Bronchial epithelial cell (primary cell): ENCODE data around the gene SLIT3. TPM values are rescaled to one million over a fixed set of nuclear protein-coding genes. Genes with fewer than 3 reads are reported as not detected.

Source experiments
- DNase-seq: peaks from one replicate; pipeline ENCODE4 v3.0.0-alpha.2; 2010; ENCODE audit warnings: low read depth
- FAIRE-seq: peaks from 2 replicates; lab custom pipeline; 2011; peaks lifted over from hg19 to GRCh38; lab: Jason Lieb, UNC
- H3K27me3 ChIP-seq: 2 replicates; pipeline ENCODE4 v1.5.1; 2011; ENCODE audit warnings: low read length; ENCODE audit not compliant: control insufficient read depth, insufficient read depth
- H3K36me3 ChIP-seq: 2 replicates; pipeline ENCODE4 v1.5.1; 2011; ENCODE audit warnings: low read length; ENCODE audit not compliant: control insufficient read depth, insufficient read depth
- H3K4me3 ChIP-seq: 2 replicates; pipeline ENCODE4 v1.5.1; 2011; ENCODE audit warnings: mild to moderate bottlenecking, low read depth, low read length, control low read depth
- CTCF ChIP-seq: IDR thresholded peaks from 2 replicates; pipeline ENCODE4 v1.5.1; 2011; ENCODE audit warnings: mild to moderate bottlenecking, moderate library complexity, low read length, control low read depth, inconsistent platforms; ENCODE audit not compliant: insufficient read depth, severe bottlenecking
- total RNA-seq: library from RNA; depleted of rRNA; stranded (reverse); fragments of >200 nt; gene quantifications from 2 replicates; pipeline ENCODE4 v1.2.1, GENCODE V29; 2014

Gene SLIT3
- total RNA-seq, 1 donor from 2014 or later = 0.79 TPM

- Histone ChIP-seq H3K27me3 (peaks cover 12% of the 10 kb centered on the region), H3K4me3 (no peak overlapping the region), H3K36me3 (no peaks in the 10 kb centered on the region)
- DNase-seq = no peak
- no peak for FAIRE-seq
- TF ChIP-seq CTCF = no peak
These were observed 450.3 kb downstream of the SLIT3 start for GRCh38 chr5:168850683-168851082.

GRCh38 chr5:168848569-168848968 lies 452.4 kb downstream of the SLIT3 start:
- no peaks in the 10 kb centered on the region for H3K36me3 ChIP-seq
- FAIRE-seq (no peak), DNase-seq (no peak)
- TF ChIP-seq CTCF = no peak
- H3K4me3 ChIP-seq = no peak overlapping the region
- H3K27me3 ChIP-seq = peaks cover 15% of the 10 kb centered on the region

GRCh38 chr5:168847511-168848073 lies 453.3 kb downstream of the SLIT3 start:
- Histone ChIP-seq H3K4me3 (no peak overlapping the region), H3K27me3 (peaks cover 19% of the 10 kb centered on the region), H3K36me3 (no peaks in the 10 kb centered on the region)
- FAIRE-seq (no peak), DNase-seq (no peak)
- no peak for TF ChIP-seq CTCF

- Histone ChIP-seq H3K4me3 (no peak overlapping the region), H3K27me3 (peaks cover 19% of the 10 kb centered on the region), H3K36me3 (no peaks in the 10 kb centered on the region)
- TF ChIP-seq CTCF = no peak
- no peak for DNase-seq
- FAIRE-seq = no peak
These were observed 456.0 kb downstream of the SLIT3 start for GRCh38 chr5:168844922-168845296.

GRCh38 chr5:168844016-168844921 lies 456.7 kb downstream of the SLIT3 start:
- FAIRE-seq (no peak), DNase-seq (no peak)
- Histone ChIP-seq H3K4me3 (no peak overlapping the region), H3K36me3 (no peaks in the 10 kb centered on the region), H3K27me3 (peaks cover 19% of the 10 kb centered on the region)
- no peak for TF ChIP-seq CTCF
